Ishikawa (cell line): ENCODE results near the gene GRK3.

ENCODE experiments used
- CEBPB ChIP-seq: IDR thresholded peaks from 2 replicates; pipeline ENCODE4 v1.6.1; 2012
- CREB1 ChIP-seq: IDR thresholded peaks from 2 replicates; pipeline ENCODE4 v1.6.1; 2012; ENCODE audit warnings: low read depth
- EGR1 ChIP-seq: IDR thresholded peaks from 2 replicates; pipeline ENCODE4 v1.6.1; 2012
- EP300 ChIP-seq: IDR thresholded peaks from 2 replicates; pipeline ENCODE4 v1.6.1; 2012; ENCODE audit warnings: borderline replicate concordance
- FOXM1 ChIP-seq: IDR thresholded peaks from 2 replicates; pipeline ENCODE4 v1.6.1; 2012; ENCODE audit warnings: low read depth, borderline replicate concordance
- MAX ChIP-seq: IDR thresholded peaks from 2 replicates; pipeline ENCODE4 v1.6.1; 2012
- NFIC ChIP-seq: IDR thresholded peaks from 2 replicates; pipeline ENCODE4 v1.6.1; 2012
- RAD21 ChIP-seq: IDR thresholded peaks from 2 replicates; pipeline ENCODE4 v1.6.1; 2012; ENCODE audit warnings: low read depth
- REST ChIP-seq: IDR thresholded peaks from 2 replicates; pipeline ENCODE4 v1.6.1; 2012; ENCODE audit warnings: low read depth, mild to moderate bottlenecking
- TAF1 ChIP-seq: IDR thresholded peaks from 2 replicates; pipeline ENCODE4 v1.6.1; 2012; ENCODE audit warnings: low read depth, mild to moderate bottlenecking
- TCF12 ChIP-seq: IDR thresholded peaks from 2 replicates; pipeline ENCODE4 v1.6.1; 2012; ENCODE audit warnings: low read depth
- TEAD4 ChIP-seq: IDR thresholded peaks from 2 replicates; pipeline ENCODE4 v1.6.1; 2012
- USF1 ChIP-seq: IDR thresholded peaks from 2 replicates; pipeline ENCODE4 v1.6.1; 2012
- YY1 ChIP-seq: IDR thresholded peaks from 2 replicates; pipeline ENCODE4 v1.6.1; 2012; ENCODE audit warnings: low read depth
- ZBTB7A ChIP-seq: IDR thresholded peaks from 2 replicates; pipeline ENCODE4 v1.6.1; 2012; ENCODE audit warnings: low read depth

The GRK3 gene

GRCh38 chr22:25762147-25762546 lies 197.7 kb downstream of the GRK3 start:
- TF ChIP-seq CEBPB = no peak
- no peak for TF ChIP-seq FOXM1
- TF ChIP-seq EP300 = no peak
- no peak for TF ChIP-seq YY1
- TF ChIP-seq USF1 = no peak
- TF ChIP-seq REST = no peak
- no peak for TF ChIP-seq EGR1
- TF ChIP-seq RAD21 = no peak
- no peak for TF ChIP-seq MAX
- no peak for TF ChIP-seq TEAD4
- no peak for TF ChIP-seq TAF1
- no peak for TF ChIP-seq TCF12
- no peak for TF ChIP-seq ZBTB7A
- no peak for TF ChIP-seq NFIC
- no peak for TF ChIP-seq CREB1

- TF ChIP-seq NFIC = no peak
- no peak for TF ChIP-seq REST
- TF ChIP-seq CREB1 = no peak
- no peak for TF ChIP-seq TCF12
- TF ChIP-seq CEBPB = no peak
- no peak for TF ChIP-seq RAD21
- no peak for TF ChIP-seq TAF1
- TF ChIP-seq EP300 = no peak
- no peak for TF ChIP-seq MAX
- no peak for TF ChIP-seq TEAD4
- TF ChIP-seq EGR1 = no peak
- TF ChIP-seq ZBTB7A = no peak
- no peak for TF ChIP-seq USF1
- TF ChIP-seq YY1 = no peak
- TF ChIP-seq FOXM1 = no peak
These were observed 198.8 kb downstream of the GRK3 start for GRCh38 chr22:25763239-25763777.

GRCh38 chr22:25764270-25765015 lies 200.0 kb downstream of the GRK3 start:
- TF ChIP-seq CREB1 = no peak
- no peak for TF ChIP-seq TCF12
- no peak for TF ChIP-seq FOXM1
- no peak for TF ChIP-seq ZBTB7A
- no peak for TF ChIP-seq REST
- TF ChIP-seq YY1 = no peak
- TF ChIP-seq EP300 = no peak
- TF ChIP-seq EGR1 = no peak
- TF ChIP-seq TAF1 = no peak
- TF ChIP-seq NFIC = no peak
- TF ChIP-seq MAX = no peak
- no peak for TF ChIP-seq CEBPB
- no peak for TF ChIP-seq TEAD4
- no peak for TF ChIP-seq USF1
- no peak for TF ChIP-seq RAD21
